Activated CD4-positive, alpha-beta T cell treated with anti-CD3 and anti-CD28 coated beads for 4 hours (primary cell): ENCODE measurements around the gene FOXP3.

Experiments
- DNase-seq, 2 donors: peaks; one replicate each; pipeline ENCODE4 v3.0.0-alpha.2; 2020

Gene FOXP3

GRCh38 chrX:49211074-49211473 lies 53.4 kb downstream of the FOXP3 start:
- no peak for DNase-seq

GRCh38 chrX:49210406-49210805 lies 54.1 kb downstream of the FOXP3 start:
- DNase-seq, result no peak

GRCh38 chrX:49209434-49210251 lies 54.9 kb downstream of the FOXP3 start:
- no peak for DNase-seq

GRCh38 chrX:49208399-49208798 lies 56.1 kb downstream of the FOXP3 start:
- DNase-seq, result no peak

- DNase-seq, result no peak
These were observed 58.0 kb downstream of the FOXP3 start for GRCh38 chrX:49206543-49206942.

GRCh38 chrX:49205443-49205842 lies 59.1 kb downstream of the FOXP3 start:
- no peak for DNase-seq

- DNase-seq, result no peak
These were observed 59.8 kb downstream of the FOXP3 start for GRCh38 chrX:49204709-49205108.

- no peak for DNase-seq
These were observed 60.5 kb downstream of the FOXP3 start for GRCh38 chrX:49204017-49204416.

- DNase-seq, result no peak
These were observed 61.0 kb downstream of the FOXP3 start for GRCh38 chrX:49203536-49203935.

GRCh38 chrX:49202022-49202421 lies 62.5 kb downstream of the FOXP3 start:
- DNase-seq, result no peak
